ENCODE results near the gene ECE2. TPM values are rescaled to one million over a fixed set of nuclear protein-coding genes. Genes with fewer than 3 reads are reported as not detected.

ECE2 gene
- total RNA-seq, 4 donors from 2014 or later: not detected

DNA sequence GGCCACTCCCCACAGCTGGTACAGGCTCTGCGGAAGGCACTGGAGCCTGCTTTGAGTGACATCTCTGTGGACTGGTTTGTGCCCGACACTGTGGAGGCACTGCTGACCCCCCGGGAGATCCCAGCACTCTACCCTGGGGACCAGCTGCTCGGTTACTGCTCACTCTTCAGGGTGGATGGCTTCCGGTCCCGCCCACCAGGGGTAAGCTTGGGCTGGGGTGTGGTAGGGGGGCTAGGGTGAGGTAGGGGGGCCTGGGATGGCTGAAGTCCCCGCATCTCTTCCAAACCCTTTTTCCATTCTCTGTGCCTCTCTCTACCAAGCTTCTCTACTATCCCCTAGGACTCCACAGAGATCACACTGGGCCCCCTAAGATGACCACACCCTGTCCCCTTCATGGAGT lies 38.6 kb upstream of the ECE2 start:
- no peak overlapping the region for H3K27ac ChIP-seq
- no peak overlapping the region for H3K4me3 ChIP-seq
- H3K36me3 ChIP-seq: no peaks in the 10 kb centered on the region
- TF ChIP-seq, protein P1, sequence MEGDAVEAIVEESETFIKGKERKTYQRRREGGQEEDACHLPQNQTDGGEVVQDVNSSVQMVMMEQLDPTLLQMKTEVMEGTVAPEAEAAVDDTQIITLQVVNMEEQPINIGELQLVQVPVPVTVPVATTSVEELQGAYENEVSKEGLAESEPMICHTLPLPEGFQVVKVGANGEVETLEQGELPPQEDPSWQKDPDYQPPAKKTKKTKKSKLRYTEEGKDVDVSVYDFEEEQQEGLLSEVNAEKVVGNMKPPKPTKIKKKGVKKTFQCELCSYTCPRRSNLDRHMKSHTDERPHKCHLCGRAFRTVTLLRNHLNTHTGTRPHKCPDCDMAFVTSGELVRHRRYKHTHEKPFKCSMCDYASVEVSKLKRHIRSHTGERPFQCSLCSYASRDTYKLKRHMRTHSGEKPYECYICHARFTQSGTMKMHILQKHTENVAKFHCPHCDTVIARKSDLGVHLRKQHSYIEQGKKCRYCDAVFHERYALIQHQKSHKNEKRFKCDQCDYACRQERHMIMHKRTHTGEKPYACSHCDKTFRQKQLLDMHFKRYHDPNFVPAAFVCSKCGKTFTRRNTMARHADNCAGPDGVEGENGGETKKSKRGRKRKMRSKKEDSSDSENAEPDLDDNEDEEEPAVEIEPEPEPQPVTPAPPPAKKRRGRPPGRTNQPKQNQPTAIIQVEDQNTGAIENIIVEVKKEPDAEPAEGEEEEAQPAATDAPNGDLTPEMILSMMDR (IDR thresholded peaks at IDR 0.05): no peak
- TF ChIP-seq POLR2AphosphoS5 (IDR thresholded peaks at IDR 0.05) (no peak), POLR2A (IDR thresholded peaks at IDR 0.05) (no peak), EP300 (IDR thresholded peaks at IDR 0.05; ENCODE audit: low read depth) (no peak)
- peaks cover 0 to 5% (median 2%) of the 10 kb centered on the region in 4 donors for H3K4me1 ChIP-seq
- no peak for DNase-seq
- 82% methylated on average over 7 of the region's 7 CpGs; no CpG with 5 or more reads in 1 of the 2 donors for WGBS, 2 donors (ENCODE audit: low coverage in 1 of 2)
- in situ Hi-C loops (cut with MboI; ENCODE audit: low pct_ligation_motif_present in 1 of 4, low pct_unique_long_range_greater_than_20kb in 1 of 4, low sequenced_read_pairs in 3 of 4): loop anchor here in 3 of 4 donors (25.0 kb wide), 2 partner anchors 100 to 350 kb away; partner anchors contain the start of genes PARL (in 3 of the 3) and EIF2B5 (in 1 of the 3)
- intact Hi-C loops (cut with DNase I; ENCODE audit: low total_unique reads): loop anchor here (10.0 kb wide), 2 partner anchors 92 to 342 kb away; no protein-coding TSS in a partner anchor
- peaks cover 14% of the 10 kb centered on the region for H3K27me3 ChIP-seq
- no peaks in the 10 kb centered on the region for H3K9me3 ChIP-seq

DNA sequence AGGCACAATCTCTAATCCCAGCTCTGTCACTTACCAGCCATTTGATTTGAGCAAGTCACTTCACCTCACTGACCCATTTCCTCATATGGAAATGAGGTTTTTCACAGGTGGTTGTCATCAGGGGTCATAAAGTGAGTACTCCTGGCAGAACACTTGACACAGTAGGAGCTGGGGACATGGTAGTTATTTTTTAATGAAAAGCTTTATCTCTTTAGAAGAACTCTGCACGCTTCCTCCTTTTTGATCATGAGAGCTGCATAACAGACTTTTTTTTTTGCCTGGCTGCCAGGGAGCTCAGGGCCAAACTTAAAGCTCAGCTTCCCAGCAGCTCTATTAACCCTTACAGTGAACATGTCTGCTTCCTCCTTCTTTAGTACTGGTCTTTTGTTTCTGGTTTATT lies 38.0 kb upstream of the ECE2 start:
- no peaks in the 10 kb centered on the region for H3K9me3 ChIP-seq
- DNase-seq: no peak
- H3K4me3 ChIP-seq: no peak overlapping the region
- no peaks in the 10 kb centered on the region for H3K36me3 ChIP-seq
- TF ChIP-seq, protein P1 (IDR thresholded peaks at IDR 0.05): no peak
- TF ChIP-seq EP300 (IDR thresholded peaks at IDR 0.05; ENCODE audit: low read depth): no peak
- TF ChIP-seq POLR2AphosphoS5 (IDR thresholded peaks at IDR 0.05): no peak
- TF ChIP-seq POLR2A (IDR thresholded peaks at IDR 0.05): no peak
- 14 to 50% methylated on average over 1 of the region's 1 CpG for WGBS, 2 donors (ENCODE audit: low coverage in 1 of 2)
- intact Hi-C loops (cut with DNase I; ENCODE audit: low total_unique reads): loop anchor here (10.0 kb wide), 2 partner anchors 93 to 343 kb away; no protein-coding TSS in a partner anchor
- in situ Hi-C loops (cut with MboI; ENCODE audit: low pct_ligation_motif_present in 1 of 4, low pct_unique_long_range_greater_than_20kb in 1 of 4, low sequenced_read_pairs in 3 of 4): loop anchor here in 3 of 4 donors (25.0 kb wide), 2 partner anchors 101 to 351 kb away; partner anchors contain the start of genes PARL (in 3 of the 3) and EIF2B5 (in 1 of the 3)
- peaks cover 0 to 5% (median 2%) of the 10 kb centered on the region in 4 donors for H3K4me1 ChIP-seq
- H3K27ac ChIP-seq: no peak overlapping the region
- peaks cover 8% of the 10 kb centered on the region for H3K27me3 ChIP-seq

DNA sequence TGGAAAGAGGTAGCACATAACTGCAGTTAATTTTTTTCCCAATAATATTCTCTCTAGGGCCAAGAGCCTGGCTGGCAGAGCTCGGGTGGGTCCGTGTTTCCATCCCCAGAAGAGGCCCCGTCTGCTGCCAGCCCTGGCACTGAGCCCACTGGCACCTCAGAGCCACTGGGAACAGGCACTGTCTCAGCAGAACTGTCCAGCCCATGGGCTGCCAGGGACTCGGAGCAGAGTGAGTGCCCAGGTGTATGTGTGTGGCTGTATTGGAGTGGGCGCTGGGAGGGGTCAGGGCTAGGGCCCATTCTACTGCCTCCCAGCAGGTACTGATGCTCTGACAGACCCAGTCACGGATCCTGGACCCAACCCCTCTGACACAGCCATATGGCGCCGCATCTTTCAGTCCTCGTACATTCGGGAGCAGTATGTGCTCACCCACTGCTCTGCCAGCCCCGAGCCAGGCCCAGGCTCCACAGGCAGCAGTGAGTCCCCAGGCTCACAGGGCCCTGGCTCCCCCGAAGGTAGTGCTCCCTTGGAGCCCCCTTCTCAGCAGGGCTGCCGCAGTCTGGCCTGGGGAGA lies 37.5 kb upstream of the ECE2 start:
- DNase-seq: no peak
- H3K4me3 ChIP-seq: no peak overlapping the region
- H3K27ac ChIP-seq: no peak overlapping the region
- H3K27me3 ChIP-seq: peaks cover 3% of the 10 kb centered on the region
- TF ChIP-seq POLR2AphosphoS5 (IDR thresholded peaks at IDR 0.05): no peak
- TF ChIP-seq, protein P1 (IDR thresholded peaks at IDR 0.05): no peak
- no peak for TF ChIP-seq POLR2A (IDR thresholded peaks at IDR 0.05)
- TF ChIP-seq EP300 (IDR thresholded peaks at IDR 0.05; ENCODE audit: low read depth): no peak
- 77 to 100% methylated on average over 1 to 13 of the region's 13 CpGs for WGBS, 2 donors (ENCODE audit: low coverage in 1 of 2)
- H3K4me1 ChIP-seq: peaks cover 0 to 5% (median 2%) of the 10 kb centered on the region in 4 donors
- H3K9me3 ChIP-seq: no peaks in the 10 kb centered on the region
- in situ Hi-C loops (cut with MboI; ENCODE audit: low pct_ligation_motif_present in 1 of 4, low pct_unique_long_range_greater_than_20kb in 1 of 4, low sequenced_read_pairs in 3 of 4): loop anchor here in 3 of 4 donors (25.0 kb wide), 2 partner anchors 101 to 351 kb away; partner anchors contain the start of genes PARL (in 3 of the 3) and EIF2B5 (in 1 of the 3)
- H3K36me3 ChIP-seq: peaks cover 0 to 2% (median 0%) of the 10 kb centered on the region in 4 donors
- intact Hi-C loops (cut with DNase I; ENCODE audit: low total_unique reads): loop anchor here (10.0 kb wide), 2 partner anchors 94 to 344 kb away; no protein-coding TSS in a partner anchor

DNA sequence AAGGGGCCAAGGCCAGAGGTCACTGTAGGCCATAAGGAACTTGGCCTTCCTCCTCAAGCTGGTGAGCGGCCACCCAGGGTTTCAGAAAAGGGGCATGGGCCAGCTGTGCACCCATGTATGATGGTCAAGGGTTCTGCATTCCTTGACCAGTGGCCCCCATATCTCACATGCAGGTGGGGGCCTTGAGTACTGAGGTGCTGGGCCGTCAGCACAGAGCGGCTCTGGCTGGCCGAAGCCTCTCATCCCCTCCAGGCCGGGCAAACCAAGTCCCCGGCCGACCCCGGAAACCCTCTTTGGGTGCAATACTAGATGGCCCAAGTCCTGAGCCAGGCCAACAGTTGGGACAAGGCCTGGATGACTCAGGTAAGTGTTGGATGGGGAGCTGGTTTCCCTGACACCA lies 36.6 kb upstream of the ECE2 start:
- intact Hi-C loops (cut with DNase I; ENCODE audit: low total_unique reads) (loop anchor here (10.0 kb wide), 2 partner anchors 94 to 344 kb away; no protein-coding TSS in a partner anchor), in situ Hi-C loops (cut with MboI; ENCODE audit: low pct_ligation_motif_present in 1 of 4, low pct_unique_long_range_greater_than_20kb in 1 of 4, low sequenced_read_pairs in 3 of 4) (loop anchor here in 3 of 4 donors (25.0 kb wide), 2 partner anchors 102 to 352 kb away; partner anchors contain the start of genes PARL (in 3 of the 3) and EIF2B5 (in 1 of the 3))
- 94% methylated on average over 8 of the region's 8 CpGs; no CpG with 5 or more reads in 1 of the 2 donors for WGBS, 2 donors (ENCODE audit: low coverage in 1 of 2)
- no peak for DNase-seq
- Histone ChIP-seq H3K9me3 (no peaks in the 10 kb centered on the region), H3K27ac (no peak overlapping the region), H3K4me3 (no peak overlapping the region), H3K36me3 (peaks cover 0 to 11% (median 3%) of the 10 kb centered on the region in 4 donors), H3K27me3 (no peaks in the 10 kb centered on the region), H3K4me1 (peaks cover 0 to 5% (median 2%) of the 10 kb centered on the region in 4 donors)
- TF ChIP-seq, protein P1 (IDR thresholded peaks at IDR 0.05): no peak
